B cell (primary cell): ENCODE data around the gene PSTPIP1. TPM values are rescaled to one million over a fixed set of nuclear protein-coding genes. Genes with fewer than 3 reads are reported as not detected.

ENCODE experiments used
- ATAC-seq: fragments of 200-7000 bp; cut with Tn5 transposase; one replicate; pipeline ENCODE4 v1.10.0; 2021; ENCODE audit warnings: low read depth, mild to moderate bottlenecking, moderate number of reproducible peaks, moderate library complexity
- CTCF ChIA-PET: fragments of 350-600 bp; sonication (Branson Sonifier 250); formaldehyde crosslinking; loops from one replicate; lab custom pipeline; 2021; ENCODE audit warnings: antibody characterized with exemption, inconsistent platforms; lab: Charles Lee
- POLR2A ChIA-PET: fragments of 350-600 bp; sonication (Branson Sonifier 250); formaldehyde crosslinking; loops from one replicate; lab custom pipeline; 2021; ENCODE audit warnings: antibody characterized with exemption; lab: Charles Lee
- DNase-seq: peaks from one replicate; pipeline ENCODE4 v3.0.0; 2013
- H2AFZ ChIP-seq: 2 replicates; pipeline ENCODE4 v1.6.1; 2012; ENCODE audit warnings: mild to moderate bottlenecking, low read depth, low read length; ENCODE audit not compliant: insufficient read depth, poor library complexity, severe bottlenecking
- H3K27ac ChIP-seq, 2 donors: 1 replicate in 1 of 2; 2 replicates in 1 of 2; pipeline ENCODE4 v1.5.1; 2012 to 2013; ENCODE audit warnings: low read length in 2 of 2, mild to moderate bottlenecking in 2 of 2, moderate library complexity in 1 of 2
- H3K27me3 ChIP-seq, 4 experiments: fragments of 200-600 bp in 1 of 4; sonication (generic) in 1 of 4; replicated peaks in 1 of 4; 1 replicate in 2 of 4; 2 replicates in 2 of 4; pipeline versions ENCODE4 v1.6.1 to v1.7.0; 2013 to 2016; ENCODE audit warnings: low read length in 3 of 4, mild to moderate bottlenecking in 2 of 4, mixed read lengths in 1 of 4, moderate library complexity in 1 of 4; ENCODE audit not compliant: insufficient read depth in 4 of 4, control insufficient read depth in 3 of 4; ENCODE audit errors: control extremely low read depth in 1 of 4
- H3K36me3 ChIP-seq, 2 experiments: replicated peaks in 1 of 2; 1 replicate in 1 of 2; 2 replicates in 1 of 2; pipeline versions ENCODE4 v1.6.1 to v1.7.1; 2013; ENCODE audit warnings: low read length in 1 of 2; ENCODE audit not compliant: insufficient read depth in 2 of 2, control insufficient read depth in 1 of 2; ENCODE audit errors: control extremely low read depth in 1 of 2, extremely low read depth in 1 of 2
- H3K4me1 ChIP-seq, 2 donors: fragments of 200-600 bp in 1 of 2; sonication (generic) in 1 of 2; 1 replicate in 1 of 2; 2 replicates in 1 of 2; pipeline versions ENCODE4 v1.5.1 to v1.6.1; 2013 to 2017; ENCODE audit warnings: low read length in 2 of 2; ENCODE audit not compliant: control insufficient read depth in 2 of 2, insufficient read depth in 2 of 2
- H3K4me2 ChIP-seq: replicated peaks from 2 replicates; pipeline ENCODE3; 2012; ENCODE audit warnings: mild to moderate bottlenecking, low read depth, low read length; ENCODE audit not compliant: poor library complexity, severe bottlenecking
- H3K4me3 ChIP-seq, 5 experiments: fragments of 200-600 bp in 1 of 5; sonication (generic) in 1 of 5; 1 replicate in 3 of 5; 2 replicates in 2 of 5; pipeline versions ENCODE4 v1.5.1 to v1.7.0; 2011 to 2016; ENCODE audit warnings: low read length in 4 of 5, mild to moderate bottlenecking in 4 of 5, low read depth in 2 of 5, control low read depth in 1 of 5, moderate library complexity in 1 of 5; ENCODE audit not compliant: insufficient read depth in 1 of 5; ENCODE audit errors: control extremely low read depth in 1 of 5, extremely low read depth in 1 of 5
- H3K79me2 ChIP-seq: fragments of 200-600 bp; sonication (generic); one replicate; pipeline ENCODE4 v1.6.0; 2016; ENCODE audit warnings: low read length; ENCODE audit not compliant: control insufficient read depth, insufficient read depth
- H3K9ac ChIP-seq: fragments of 200-600 bp; sonication (generic); 2 replicates; pipeline ENCODE4 v1.6.1; 2017; ENCODE audit warnings: mild to moderate bottlenecking, low read length, moderate library complexity
- H3K9me3 ChIP-seq, 3 donors: one replicate each; pipeline versions ENCODE4 v1.6.1 to v1.7.1; 2013; ENCODE audit warnings: low read length in 2 of 3; ENCODE audit not compliant: control insufficient read depth in 2 of 3, insufficient read depth in 1 of 3; ENCODE audit errors: control extremely low read depth in 1 of 3
- H4K20me1 ChIP-seq: 2 replicates; pipeline ENCODE4 v1.6.0; 2012; ENCODE audit warnings: mild to moderate bottlenecking, low read length; ENCODE audit not compliant: insufficient read depth, control insufficient read depth, poor library complexity, severe bottlenecking
- H3K27ac Mint-ChIP-seq: one replicate; pipeline ENCODE4 v1.8.0; 2021; ENCODE audit warnings: mixed read lengths
- H3K27me3 Mint-ChIP-seq: one replicate; pipeline ENCODE4 v1.8.0; 2021; ENCODE audit warnings: mixed read lengths
- H3K4me1 Mint-ChIP-seq: one replicate; pipeline ENCODE4 v1.8.0; 2021; ENCODE audit warnings: mixed read lengths
- H3K4me3 Mint-ChIP-seq: one replicate; pipeline ENCODE4 v1.8.0; 2021; ENCODE audit warnings: mixed read lengths
- H3K9me3 Mint-ChIP-seq: one replicate; pipeline ENCODE4 v1.8.0; 2022; ENCODE audit warnings: mixed read lengths; ENCODE audit not compliant: insufficient read depth
- CTCF ChIP-seq: fragments of 200-600 bp; IDR thresholded peaks from one replicate; pipeline ENCODE4 v1.8.0; 2022; ENCODE audit warnings: antibody characterized with exemption, mild to moderate bottlenecking
- EZH2 ChIP-seq: IDR thresholded peaks from 2 replicates; pipeline ENCODE4 v1.6.1; 2012; ENCODE audit warnings: borderline replicate concordance, low read depth, mild to moderate bottlenecking, moderate library complexity, low read length; ENCODE audit not compliant: insufficient read depth, poor library complexity, severe bottlenecking
- WGBS: methylation state at CpG from one replicate; pipeline ENCODE4 v1.1.5; 2013; ENCODE audit warnings: missing lambda C conversion rate; ENCODE audit not compliant: insufficient coverage; 5-methylcytosine and 5-hydroxymethylcytosine counted together
- intact Hi-C: fragments of 100-400 bp; cut with micrococcal nuclease; formaldehyde crosslinking; loops from one replicate; pipeline ENCODE4 v1.10.0; 2022
- polyA plus RNA-seq: library from polyadenylated mRNA; depleted of rRNA; stranded (reverse); fragments of >200 nt; gene quantifications from 2 replicates; pipeline ENCODE4 v1.2.3, GENCODE V29; 2012
- small RNA-seq: library from RNA; depleted of rRNA; stranded (forward); fragments of <200 nt; gene quantifications from one replicate; pipeline ENCODE3, GENCODE V24; 2012; ENCODE audit warnings: low replicate concordance, low read depth; ENCODE audit not compliant: insufficient read length
- total RNA-seq, 2 donors: library from RNA; stranded (reverse); fragments of 120-200 nt in 1 of 2; gene quantifications; 1 replicate in 1 of 2; 2 replicates in 1 of 2; pipeline versions ENCODE4 v1.2.3 to v1.2.4, GENCODE V29; 2013 to 2022

The PSTPIP1 gene
- total and polyA plus RNA-seq, 2 donors (not counting 1 experiment from before 2014, with no cell fraction given), result 69.0 to 79.3 TPM

GRCh38 chr15:77084436-77084835, 89.5 kb downstream of the PSTPIP1 start:
- Histone ChIP-seq H3K79me2 (no peaks in the 10 kb centered on the region), H3K9ac (peak overlapping the region; percentile 39), H2AFZ (peak overlapping the region; percentile 46), H3K4me1 (peaks cover 48 to 57% of the 10 kb centered on the region in 2 donors), H4K20me1 (no peaks in the 10 kb centered on the region), H3K36me3 (no peaks in the 10 kb centered on the region), H3K27ac (peak overlapping the region; percentile 78 to 92), H3K27me3 (no peaks in the 10 kb centered on the region), H3K4me2 (peak overlapping the region; percentile 68), H3K4me3 (peak overlapping the region in 3 of 5 experiments; percentile 2 to 45 (median 38)), H3K9me3 (no peaks in the 10 kb centered on the region)
- ATAC-seq (no peak), DNase-seq (peak; percentile 53)
- no peaks in the 10 kb centered on the region for H3K27me3 Mint-ChIP-seq
- no peaks in the 10 kb centered on the region for H3K9me3 Mint-ChIP-seq
- H3K4me3 Mint-ChIP-seq, result peak overlapping the region; percentile 60
- H3K4me1 Mint-ChIP-seq, result peaks cover 50% of the 10 kb centered on the region
- 92% methylated on average over 4 of the region's 8 CpGs for WGBS
- intact Hi-C loops, result loop anchor here (5.0 kb wide), 1 partner anchor 103 kb away; no protein-coding TSS in a partner anchor
- ChIA-PET CTCF (no interaction called here), POLR2A (no interaction called here)
- TF ChIP-seq EZH2 (no peak), CTCF (no peak)
- peak overlapping the region; percentile 89 for H3K27ac Mint-ChIP-seq

- H2AFZ ChIP-seq, result no peak overlapping the region
- ChIA-PET POLR2A (interaction anchor here (0.7 kb wide), 2 partner anchors 131 to 273 kb away, joined by 4 to 6 read pairs; no protein-coding TSS in a partner anchor), CTCF (no interaction called here)
- Mint-ChIP-seq H3K27ac (peak overlapping the region; percentile 89), H3K9me3 (no peaks in the 10 kb centered on the region), H3K4me1 (peaks cover 50% of the 10 kb centered on the region), H3K4me3 (peak overlapping the region; percentile 6), H3K27me3 (no peaks in the 10 kb centered on the region)
- no CpG with 5 or more reads among the region's 2 CpGs for WGBS
- H3K27me3 ChIP-seq, result no peaks in the 10 kb centered on the region
- no peaks in the 10 kb centered on the region for H4K20me1 ChIP-seq
- peak overlapping the region; percentile 68 for H3K4me2 ChIP-seq
- H3K36me3 ChIP-seq, result no peaks in the 10 kb centered on the region
- H3K4me1 ChIP-seq, result peaks cover 48 to 57% of the 10 kb centered on the region in 2 donors
- H3K9ac ChIP-seq, result no peak overlapping the region
- peak overlapping the region; percentile 78 to 92 for H3K27ac ChIP-seq
- ATAC-seq (no peak), DNase-seq (no peak)
- H3K9me3 ChIP-seq, result no peaks in the 10 kb centered on the region
- intact Hi-C loops, result no loop called here
- H3K79me2 ChIP-seq, result no peaks in the 10 kb centered on the region
- no peak overlapping the region for H3K4me3 ChIP-seq
- no peak for TF ChIP-seq EZH2
- no peak for TF ChIP-seq CTCF
Measured at GRCh38 chr15:77085297-77085696, 90.4 kb downstream of the PSTPIP1 start.

Small RNA genes lying within 50 kb of the gene (small RNA-seq; reads per million reads assigned to genes)
- gene RN7SL278P, result not detected

Other genes starting within 250 kb of the PSTPIP1 start
- gene SCAPER, start 89.8 kb upstream of the PSTPIP1 start, total RNA-seq, result 59.5 and 61.6 TPM in 2 replicates
- 7.1 and 8.3 TPM in 2 replicates for gene SCAPER, start 89.8 kb upstream of the PSTPIP1 start, polyA plus RNA-seq
- gene RCN2, start 63.4 kb upstream of the PSTPIP1 start, total RNA-seq, result 27.8 and 29.5 TPM in 2 replicates
- 16.7 and 36.3 TPM in 2 replicates for gene RCN2, start 63.4 kb upstream of the PSTPIP1 start, polyA plus RNA-seq
- gene TSPAN3, start 76.0 kb downstream of the PSTPIP1 start, total RNA-seq, result 109 TPM in 2 replicates
- gene TSPAN3, start 76.0 kb downstream of the PSTPIP1 start, polyA plus RNA-seq, result 130 and 161 TPM in 2 replicates